A673 (cell line): ENCODE results near the gene RCHY1.

Experiments
- CTCF ChIP-seq: fragments of 300-800, 200-600 bp; sonication (generic); conservative IDR thresholded peaks from 2 replicates; pipeline ENCODE4 v1.5.1; 2017; ENCODE audit warnings: low read depth, mild to moderate bottlenecking, antibody characterized with exemption, low read length, moderate library complexity, mixed read lengths
- EZH2 ChIP-seq: fragments of 200-600 bp; sonication (generic); IDR thresholded peaks from 2 replicates; pipeline ENCODE4 v1.6.1; 2017; ENCODE audit warnings: borderline replicate concordance, low read depth, mild to moderate bottlenecking, mixed read lengths, antibody characterized with exemption, low read length; ENCODE audit not compliant: poor library complexity, severe bottlenecking

GRCh38 chr4:75470738-75471137, 43.5 kb downstream of the RCHY1 start:
- TF ChIP-seq CTCF (no peak), EZH2 (no peak)
